ENCODE data around the gene KBTBD12.

Gene KBTBD12

DNA sequence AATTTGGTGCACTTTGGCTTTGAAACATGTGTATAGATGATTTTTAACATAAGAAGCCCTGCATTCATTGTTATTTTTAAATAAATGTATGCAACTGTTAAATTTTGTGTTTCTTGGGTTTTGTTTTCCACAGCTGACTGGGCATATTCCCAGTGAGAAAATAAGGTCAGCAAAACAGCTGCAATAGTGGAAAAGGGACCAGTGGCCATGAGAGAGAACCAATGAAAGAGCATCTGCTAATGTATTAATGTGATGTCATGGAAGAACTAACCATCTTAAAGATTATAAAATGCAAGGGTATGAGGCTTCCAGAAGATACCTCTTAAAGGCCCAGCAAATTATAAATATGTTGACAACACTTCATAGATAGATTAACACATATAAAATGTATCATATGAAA is 31.0 kb upstream of the KBTBD12 start:
- DNase-seq (ENCODE audit: low read depth), result no peak
- TF ChIP-seq, protein P1, sequence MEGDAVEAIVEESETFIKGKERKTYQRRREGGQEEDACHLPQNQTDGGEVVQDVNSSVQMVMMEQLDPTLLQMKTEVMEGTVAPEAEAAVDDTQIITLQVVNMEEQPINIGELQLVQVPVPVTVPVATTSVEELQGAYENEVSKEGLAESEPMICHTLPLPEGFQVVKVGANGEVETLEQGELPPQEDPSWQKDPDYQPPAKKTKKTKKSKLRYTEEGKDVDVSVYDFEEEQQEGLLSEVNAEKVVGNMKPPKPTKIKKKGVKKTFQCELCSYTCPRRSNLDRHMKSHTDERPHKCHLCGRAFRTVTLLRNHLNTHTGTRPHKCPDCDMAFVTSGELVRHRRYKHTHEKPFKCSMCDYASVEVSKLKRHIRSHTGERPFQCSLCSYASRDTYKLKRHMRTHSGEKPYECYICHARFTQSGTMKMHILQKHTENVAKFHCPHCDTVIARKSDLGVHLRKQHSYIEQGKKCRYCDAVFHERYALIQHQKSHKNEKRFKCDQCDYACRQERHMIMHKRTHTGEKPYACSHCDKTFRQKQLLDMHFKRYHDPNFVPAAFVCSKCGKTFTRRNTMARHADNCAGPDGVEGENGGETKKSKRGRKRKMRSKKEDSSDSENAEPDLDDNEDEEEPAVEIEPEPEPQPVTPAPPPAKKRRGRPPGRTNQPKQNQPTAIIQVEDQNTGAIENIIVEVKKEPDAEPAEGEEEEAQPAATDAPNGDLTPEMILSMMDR (IDR thresholded peaks at IDR 0.05; ENCODE audit: low read depth, low read length, missing control alignments), result no peak
- H3K4me3 ChIP-seq (ENCODE audit: low read depth, low read length), result no peak overlapping the region

DNA sequence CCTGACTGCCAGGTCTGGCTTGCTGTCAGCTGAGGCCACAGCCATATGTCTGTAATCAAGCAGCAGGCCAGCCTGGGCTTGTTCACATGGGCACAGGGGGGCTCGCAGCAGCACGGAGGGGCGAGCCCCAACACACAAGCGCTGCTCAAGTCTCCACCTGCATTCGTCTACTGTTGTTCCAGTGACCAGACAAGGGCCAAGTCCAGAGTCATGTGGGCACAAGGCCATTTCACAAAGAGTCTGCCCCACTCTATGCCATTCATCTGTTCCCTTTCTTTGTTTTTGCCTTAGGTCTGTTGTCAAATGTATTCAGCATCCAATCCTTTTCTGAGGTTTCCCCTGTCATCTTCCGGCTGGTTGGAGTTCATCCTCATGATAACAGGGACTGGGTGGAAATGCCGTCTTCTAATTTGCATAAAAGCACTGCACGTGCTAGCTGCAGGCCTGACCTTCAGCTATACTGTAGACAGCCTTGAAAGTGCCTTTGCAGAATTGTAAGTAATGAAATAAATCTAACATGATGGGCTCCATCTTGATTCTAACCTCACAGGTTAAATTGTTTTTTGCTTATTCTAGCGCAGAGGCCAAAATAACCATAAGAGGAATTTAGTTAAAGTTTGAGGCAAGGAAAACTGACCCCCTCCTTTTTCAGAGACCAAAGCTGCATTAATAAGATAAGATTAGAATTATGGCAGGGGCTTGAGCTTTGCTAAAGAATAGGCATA is 28.6 kb upstream of the KBTBD12 start:
- TF ChIP-seq, protein P1 (IDR thresholded peaks at IDR 0.05; ENCODE audit: low read depth, low read length, missing control alignments), result no peak
- DNase-seq (ENCODE audit: low read depth), result no peak
- no peak overlapping the region for H3K4me3 ChIP-seq (ENCODE audit: low read depth, low read length)

GRCh38 chr3:127886956-127887231 is 28.1 kb upstream of the KBTBD12 start:
- H3K4me3 ChIP-seq (ENCODE audit: low read depth, low read length), result no peak overlapping the region
- no peak for DNase-seq (ENCODE audit: low read depth)
- TF ChIP-seq, protein P1 (IDR thresholded peaks at IDR 0.05; ENCODE audit: low read depth, low read length, missing control alignments), result no peak

DNA sequence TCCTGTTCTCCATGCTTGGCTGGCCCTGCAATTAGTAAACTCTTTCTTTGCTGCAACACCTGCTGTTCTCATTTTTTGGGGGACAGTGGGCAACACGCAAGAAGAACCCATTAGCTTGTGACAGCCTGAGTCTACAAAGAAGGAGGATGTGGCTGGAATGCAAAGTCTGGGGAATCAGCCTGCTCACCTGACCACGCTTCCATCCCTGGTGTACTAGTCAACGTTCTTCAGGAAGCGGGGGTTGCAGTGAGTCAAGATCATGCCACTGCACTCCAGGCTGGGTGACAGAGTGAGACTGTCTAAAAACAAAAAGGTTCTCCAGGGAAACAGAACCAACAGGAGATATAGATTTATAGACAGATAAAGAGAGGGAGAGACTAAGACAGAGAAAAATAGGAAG is 27.7 kb upstream of the KBTBD12 start:
- no peak overlapping the region for H3K4me3 ChIP-seq (ENCODE audit: low read depth, low read length)
- TF ChIP-seq, protein P1 (IDR thresholded peaks at IDR 0.05; ENCODE audit: low read depth, low read length, missing control alignments), result no peak
- DNase-seq (ENCODE audit: low read depth), result no peak

DNA sequence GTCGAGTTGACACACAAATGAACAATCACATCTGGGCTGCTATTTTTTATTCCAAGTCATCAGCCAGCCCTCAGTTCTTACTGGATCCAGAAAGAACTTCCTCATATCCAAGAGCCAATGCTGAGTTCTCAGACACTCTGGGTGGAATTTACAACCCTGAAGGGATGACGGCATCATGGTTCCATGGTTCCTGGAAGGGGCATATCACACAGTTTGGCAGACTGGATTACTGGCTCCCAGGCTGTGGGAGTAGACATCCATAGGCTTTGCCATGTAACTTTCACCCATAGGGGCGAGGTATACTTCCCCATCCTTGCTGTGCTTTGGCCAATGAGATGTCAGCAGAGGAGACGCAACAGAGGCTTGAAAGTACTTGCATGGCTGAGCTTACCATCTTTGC is 26.9 kb upstream of the KBTBD12 start:
- DNase-seq (ENCODE audit: low read depth), result no peak
- no peak overlapping the region for H3K4me3 ChIP-seq (ENCODE audit: low read depth, low read length)
- TF ChIP-seq, protein P1 (IDR thresholded peaks at IDR 0.05; ENCODE audit: low read depth, low read length, missing control alignments), result no peak

DNA sequence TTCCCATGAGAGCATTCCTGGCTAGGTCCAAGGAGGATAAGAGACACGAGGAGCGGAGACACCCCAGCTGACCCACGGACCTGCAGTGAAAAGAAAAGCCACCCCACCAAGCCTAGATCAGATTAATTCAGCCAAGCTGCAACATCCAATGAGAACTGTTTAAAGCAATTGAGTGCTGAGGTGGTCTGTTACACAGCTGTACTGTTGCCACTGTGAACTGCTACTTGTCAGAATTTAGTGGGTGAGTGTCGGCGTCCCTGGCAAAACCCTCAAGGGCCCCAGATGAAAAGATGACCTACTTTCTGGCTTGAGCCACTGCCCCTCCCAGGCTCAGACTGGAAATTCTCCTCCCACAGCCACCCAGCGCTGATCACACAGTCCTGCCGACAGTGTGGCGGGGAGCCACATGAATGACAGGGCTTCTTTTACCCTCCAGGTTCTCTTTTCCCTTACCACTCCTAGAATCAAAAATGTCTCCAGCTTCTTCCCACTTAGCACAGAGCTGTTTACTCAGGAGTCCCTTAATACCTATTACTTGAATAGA is 26.4 kb upstream of the KBTBD12 start:
- no peak for DNase-seq (ENCODE audit: low read depth)
- TF ChIP-seq, protein P1 (IDR thresholded peaks at IDR 0.05; ENCODE audit: low read depth, low read length, missing control alignments), result no peak
- H3K4me3 ChIP-seq (ENCODE audit: low read depth, low read length), result no peak overlapping the region

GRCh38 chr3:127889461-127889863 is 25.6 kb upstream of the KBTBD12 start:
- TF ChIP-seq, protein P1 (IDR thresholded peaks at IDR 0.05; ENCODE audit: low read depth, low read length, missing control alignments), result no peak
- no peak overlapping the region for H3K4me3 ChIP-seq (ENCODE audit: low read depth, low read length)
- DNase-seq (ENCODE audit: low read depth), result no peak

Data from GM12864 (cell line).